NCI-H146 (cell line): ENCODE results near the gene GDPD2.
A peak's percentile ranks its signal among the peaks of the same experiment; 100 is the strongest.

Experiments used
- DNase-seq: peaks from one replicate; lab custom pipeline; 2025; lab: John Stamatoyannopoulos, UW

Gene GDPD2

GRCh38 chrX:70476166-70476933 is 53.2 kb downstream of the GDPD2 start:
- peak; percentile 1 for DNase-seq

- DNase-seq = peak; percentile 63
Observed at GRCh38 chrX:70476934-70477733, 54.0 kb downstream of the GDPD2 start.

GRCh38 chrX:70477734-70478075 is 54.6 kb downstream of the GDPD2 start:
- DNase-seq = no peak

- no peak for DNase-seq
Observed at GRCh38 chrX:70478526-70479245, 55.6 kb downstream of the GDPD2 start.

GRCh38 chrX:70479247-70479921 is 56.3 kb downstream of the GDPD2 start:
- no peak for DNase-seq

GRCh38 chrX:70479922-70480659 is 57.0 kb downstream of the GDPD2 start:
- DNase-seq = peak; percentile 47

GRCh38 chrX:70480660-70481018 is 57.5 kb downstream of the GDPD2 start:
- no peak for DNase-seq

GRCh38 chrX:70481471-70482270 is 58.6 kb downstream of the GDPD2 start:
- no peak for DNase-seq

GRCh38 chrX:70482300-70482699 is 59.2 kb downstream of the GDPD2 start:
- no peak for DNase-seq
